HG03469 (cell line): ENCODE measurements around the gene CPNE8.

Experiments used
- ATAC-seq: cut with Tn5 transposase; IDR thresholded peaks from one replicate; pipeline ENCODE4 v1.9.1; 2021; ENCODE audit warnings: mild to moderate bottlenecking, moderate library complexity, moderate number of reproducible peaks; ENCODE audit not compliant: unreplicated experiment

CPNE8 gene

GRCh38 chr12:38905480-38906351, at the start of gene CPNE8:
CPNE8 (minus strand) TSS chr12:38905591; CDS start chr12:38905534, 57 bp downstream.
- peak; percentile 23 for ATAC-seq

- ATAC-seq = no peak
Measured at GRCh38 chr12:38954238-38954873, 49.0 kb upstream of the CPNE8 start.

- no peak for ATAC-seq
Measured at GRCh38 chr12:38949363-38949762, 44.0 kb upstream of the CPNE8 start.

GRCh38 chr12:38934686-38935085, 29.3 kb upstream of the CPNE8 start:
- no peak for ATAC-seq

- ATAC-seq = no peak
Measured at GRCh38 chr12:38934078-38934584, 28.7 kb upstream of the CPNE8 start.

- ATAC-seq = no peak
Measured at GRCh38 chr12:38932320-38932719, 26.9 kb upstream of the CPNE8 start.

GRCh38 chr12:38931461-38931860, 26.1 kb upstream of the CPNE8 start:
- no peak for ATAC-seq

- ATAC-seq = no peak
Measured at GRCh38 chr12:38930990-38931389, 25.6 kb upstream of the CPNE8 start.

- no peak for ATAC-seq
Measured at GRCh38 chr12:38926501-38926900, 21.1 kb upstream of the CPNE8 start.

- ATAC-seq = peak; percentile 93
Measured at GRCh38 chr12:38921025-38921677, 15.8 kb upstream of the CPNE8 start.

GRCh38 chr12:38919191-38919590, 13.8 kb upstream of the CPNE8 start:
- ATAC-seq = no peak

- no peak for ATAC-seq
Measured at GRCh38 chr12:38915429-38916182, 10.2 kb upstream of the CPNE8 start.

- ATAC-seq = no peak
Measured at GRCh38 chr12:38912116-38912515, 6.7 kb upstream of the CPNE8 start.

- ATAC-seq = no peak
Measured at GRCh38 chr12:38911611-38912010, 6.2 kb upstream of the CPNE8 start.

GRCh38 chr12:38907201-38907923, 2.0 kb upstream of the CPNE8 start:
- ATAC-seq = no peak

- ATAC-seq = peak; percentile 50
Measured at GRCh38 chr12:38906482-38907200, 1.2 kb upstream of the CPNE8 start.

GRCh38 chr12:38904537-38905479, 583 bp downstream of the CPNE8 start:
- ATAC-seq = peak; percentile 63

- ATAC-seq = no peak
Measured at GRCh38 chr12:38903596-38903995, 1.8 kb downstream of the CPNE8 start.
